Activated CD4-positive, alpha-beta T cell treated with anti-CD3 and anti-CD28 coated beads for 1 hour (primary cell): ENCODE results near the gene TFIP11.

Experiments used
- DNase-seq: peaks from one replicate; pipeline ENCODE4 v3.0.0-alpha.2; 2020

TFIP11 gene

DNA sequence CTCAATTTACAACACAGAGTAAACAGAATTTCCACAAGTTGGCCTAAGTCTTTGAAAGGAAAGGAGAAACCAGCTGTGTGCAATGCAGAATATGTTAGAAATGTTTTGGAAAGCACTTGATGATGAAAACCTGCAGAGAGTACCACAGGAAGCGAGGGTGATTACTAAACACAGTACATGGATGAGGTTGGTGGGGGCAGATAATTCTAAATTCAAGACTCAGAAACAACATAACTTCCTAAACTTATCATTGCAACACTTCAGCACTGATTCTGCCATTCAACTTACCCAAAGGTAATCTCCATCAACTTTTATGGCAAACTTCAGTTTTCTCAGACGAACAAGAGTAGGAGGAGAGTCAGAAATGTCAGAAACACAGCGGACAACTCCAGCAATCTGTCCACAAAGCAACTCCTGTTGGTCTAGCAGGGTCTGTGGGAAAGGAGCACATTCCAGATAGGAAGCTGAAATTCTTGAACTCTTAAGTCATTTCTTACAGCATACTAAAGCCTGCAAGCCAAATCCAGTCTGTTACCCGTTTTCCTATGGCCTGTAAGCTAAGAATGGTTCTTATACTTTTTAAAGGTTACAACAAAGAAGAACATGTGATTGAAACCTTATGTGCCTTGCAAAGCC is 35.5 kb downstream of the TFIP11 start:
- DNase-seq = no peak

DNA sequence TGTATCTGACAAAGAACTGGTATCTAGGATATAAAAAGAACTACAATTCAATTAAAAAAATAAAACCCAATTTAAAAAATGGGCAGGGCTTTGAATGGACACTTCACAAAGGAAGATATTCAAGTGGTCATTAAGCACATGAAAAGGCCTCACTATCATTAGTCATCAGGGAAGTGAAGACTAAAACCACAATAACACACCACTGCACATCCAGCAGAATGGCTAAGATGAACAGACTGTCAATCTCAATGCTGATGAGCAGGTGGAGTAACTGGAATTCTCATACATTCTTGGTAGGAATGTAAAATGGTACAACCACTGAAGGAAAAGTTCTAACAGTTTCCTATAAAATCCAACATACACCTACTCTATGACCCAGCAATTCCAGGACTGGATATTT is 37.6 kb downstream of the TFIP11 start:
- no peak for DNase-seq

DNA sequence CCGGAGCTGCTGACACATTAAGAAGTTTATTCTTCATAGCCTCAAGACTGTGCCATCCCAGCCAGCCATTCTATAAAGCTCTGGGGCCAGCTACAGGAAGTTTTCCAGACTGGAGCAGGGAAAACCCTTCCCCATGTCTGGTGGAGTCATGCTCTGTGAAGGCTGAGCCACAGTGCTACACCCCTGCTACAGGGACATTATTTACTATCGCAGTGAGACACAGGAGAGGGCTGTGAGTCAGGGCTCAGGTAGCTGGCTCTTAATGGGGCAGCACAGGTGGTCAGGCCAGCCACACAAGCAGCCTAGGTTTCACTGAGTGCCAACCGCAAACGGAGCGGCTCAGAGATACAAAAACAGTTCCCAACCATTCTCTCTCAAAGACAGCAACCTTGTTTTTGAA is 40.8 kb downstream of the TFIP11 start:
- DNase-seq = no peak

DNA sequence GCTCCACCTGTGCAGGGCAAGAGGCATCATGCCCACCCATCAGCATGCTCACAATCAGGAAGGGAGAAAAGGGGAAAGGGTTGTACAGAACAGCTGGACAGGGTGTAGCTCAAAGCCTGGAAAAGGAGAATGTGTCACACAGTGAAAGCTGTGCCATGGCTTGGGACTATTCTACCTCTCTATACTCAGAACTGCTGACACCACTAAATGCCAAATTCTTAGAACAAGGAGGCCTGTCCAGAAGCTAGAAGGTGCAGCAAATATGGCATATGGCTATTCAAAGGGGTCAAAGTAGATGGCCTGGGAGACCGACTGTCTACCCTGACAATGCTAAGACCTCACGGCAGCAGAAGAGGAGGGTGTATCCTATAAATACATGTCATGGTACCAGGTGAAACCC is 41.5 kb downstream of the TFIP11 start:
- no peak for DNase-seq

DNA sequence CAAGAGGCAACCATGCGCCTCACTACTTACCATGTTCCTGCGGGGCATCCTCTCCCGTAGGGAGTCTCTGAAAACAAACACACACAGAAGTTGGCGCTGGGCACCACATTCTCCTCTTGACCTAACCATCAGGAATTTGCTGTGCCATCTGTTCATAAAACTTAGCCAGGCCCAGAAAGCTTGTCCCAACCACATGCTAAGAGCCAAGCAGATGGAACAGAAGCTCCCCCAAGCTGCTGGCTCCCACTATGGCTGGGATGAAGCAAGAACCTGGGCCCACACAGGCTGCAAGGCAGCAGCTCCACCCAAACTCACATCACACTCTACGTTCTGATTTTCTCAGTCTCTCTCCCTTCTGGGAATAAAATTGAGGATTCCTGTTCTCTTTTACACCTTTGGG is 46.1 kb downstream of the TFIP11 start:
- DNase-seq = no peak

DNA sequence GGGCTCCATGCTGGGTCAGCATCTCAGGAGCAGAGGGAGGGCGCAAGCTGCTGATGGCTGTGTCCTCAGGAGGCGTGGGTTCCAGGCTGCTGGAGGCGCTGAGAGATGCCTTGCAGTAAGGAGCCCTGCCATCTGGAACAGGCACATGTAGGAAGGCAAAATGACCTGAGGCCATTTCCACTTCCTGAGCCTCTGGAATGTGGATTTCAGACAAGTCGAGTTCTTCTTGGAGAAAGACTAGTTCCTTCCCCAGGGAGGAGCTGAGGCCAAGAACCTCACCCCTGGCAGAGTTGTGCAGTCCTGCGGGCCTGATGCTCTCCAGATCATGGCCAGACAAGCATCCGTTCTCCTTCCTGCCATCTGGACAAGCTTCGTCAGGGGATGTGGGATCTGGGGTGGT is 48.0 kb downstream of the TFIP11 start:
- no peak for DNase-seq

DNA sequence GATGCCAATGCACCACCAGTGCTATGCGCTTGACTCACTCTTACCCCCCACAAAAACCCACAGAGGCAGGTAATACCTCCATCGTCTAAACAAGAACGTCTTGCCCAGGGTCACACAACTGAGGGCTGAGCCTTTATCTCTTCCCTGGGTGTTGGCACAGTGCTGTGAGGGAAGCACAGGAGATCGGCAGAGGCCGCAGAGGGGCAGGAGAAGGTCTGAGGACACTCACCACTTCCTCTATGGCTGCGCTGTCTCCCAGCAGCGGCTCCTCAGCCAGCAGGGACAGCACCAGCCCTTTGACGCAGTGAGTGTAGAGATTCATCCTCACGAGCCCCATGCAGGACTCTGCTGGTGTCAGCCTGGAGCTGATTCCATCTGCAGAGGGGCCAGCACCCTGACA is 48.6 kb downstream of the TFIP11 start:
- DNase-seq = no peak

DNA sequence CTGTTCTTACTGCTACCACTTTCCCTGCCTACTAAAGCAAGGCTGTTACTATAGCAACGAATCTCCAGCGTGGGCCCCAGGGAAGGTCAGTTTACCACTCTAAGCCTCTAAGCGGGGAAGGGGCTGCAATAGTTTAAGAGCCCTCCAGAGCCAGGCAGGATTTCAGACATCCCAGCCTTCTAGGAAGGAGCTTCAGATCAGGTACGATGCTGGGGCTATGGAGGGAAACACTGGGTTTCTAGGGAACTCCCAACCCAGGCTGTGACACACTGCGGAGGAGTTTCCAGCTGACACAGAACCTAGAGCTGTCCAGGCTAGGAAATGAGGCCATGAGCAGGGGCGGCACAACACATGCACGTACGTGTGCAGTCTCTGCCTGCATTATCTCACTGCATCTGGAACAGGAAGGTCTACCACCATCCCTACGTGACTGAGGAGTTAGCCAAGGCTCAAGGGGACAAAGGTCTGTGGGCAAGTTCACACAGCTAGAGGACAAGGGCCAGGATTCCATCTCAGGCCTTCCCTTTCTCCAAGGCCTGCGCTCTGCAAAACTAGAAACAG is 49.1 kb downstream of the TFIP11 start:
- DNase-seq = no peak

DNA sequence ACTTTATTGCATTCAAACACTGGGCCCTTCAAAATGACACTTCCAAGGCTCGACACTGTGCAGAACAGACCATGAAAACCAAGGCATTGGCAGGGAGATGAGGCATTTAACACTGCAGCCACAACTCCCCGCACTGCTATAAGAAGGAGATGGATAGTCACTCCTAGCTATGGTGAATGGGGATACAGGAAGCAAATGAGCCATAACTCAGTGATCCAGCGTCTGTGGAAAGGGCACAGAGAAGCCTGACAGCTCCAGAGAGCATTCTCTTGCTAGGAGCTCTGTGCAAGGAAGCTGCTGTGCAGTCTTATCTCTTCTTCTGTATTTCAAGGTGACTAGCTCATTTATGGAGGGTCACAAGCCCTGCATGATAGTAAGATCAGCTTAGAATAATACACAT is 49.6 kb downstream of the TFIP11 start:
- DNase-seq = no peak

DNA sequence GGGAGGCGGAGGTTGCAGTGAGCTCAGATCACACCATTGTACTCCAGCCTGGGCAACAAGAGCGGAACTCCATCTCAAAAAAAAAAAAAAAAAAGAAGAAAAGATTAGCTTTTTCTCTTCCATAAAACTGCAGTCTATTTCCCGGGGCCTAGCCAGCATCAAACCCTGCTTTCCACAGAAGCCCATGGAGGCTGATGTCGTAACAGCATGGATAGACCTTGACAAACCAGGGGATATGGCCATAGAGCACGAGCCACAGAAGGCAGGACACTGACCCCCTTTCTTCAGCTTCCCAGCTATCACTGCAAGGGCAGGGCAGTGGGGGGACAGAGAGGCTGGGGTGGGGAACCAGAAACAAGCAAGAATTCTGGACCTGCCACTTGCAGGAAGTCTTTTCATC is 50.2 kb downstream of the TFIP11 start:
- no peak for DNase-seq

DNA sequence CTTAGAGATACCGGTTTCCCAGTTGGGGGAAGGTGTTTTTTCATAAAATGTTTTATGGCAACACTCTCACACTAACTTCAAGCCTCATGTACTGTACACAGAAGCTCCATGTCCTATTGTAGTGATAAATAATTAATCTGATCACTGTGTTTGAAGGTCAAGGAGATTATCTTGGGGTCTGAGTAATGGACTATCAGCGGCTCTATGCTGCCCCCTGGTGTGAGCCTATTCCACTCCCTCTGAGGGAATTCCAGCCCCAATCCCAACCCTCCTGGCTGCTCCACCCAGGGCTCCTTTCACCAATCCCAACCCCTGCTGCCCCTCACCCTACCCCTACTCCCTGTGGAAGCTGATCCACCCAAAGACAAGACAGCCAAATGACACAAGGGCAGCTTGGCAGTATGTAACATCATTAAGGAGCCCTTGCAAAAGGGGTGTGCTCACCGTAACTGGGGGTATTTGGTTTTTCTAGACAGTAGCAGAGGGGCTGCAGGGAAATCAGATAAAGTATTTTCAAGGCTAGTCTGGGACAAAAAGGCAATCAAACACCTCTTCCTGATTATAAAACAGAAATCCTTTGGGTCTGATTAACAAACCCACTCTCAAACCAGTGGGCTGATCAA is 51.0 kb downstream of the TFIP11 start:
- DNase-seq = no peak

DNA sequence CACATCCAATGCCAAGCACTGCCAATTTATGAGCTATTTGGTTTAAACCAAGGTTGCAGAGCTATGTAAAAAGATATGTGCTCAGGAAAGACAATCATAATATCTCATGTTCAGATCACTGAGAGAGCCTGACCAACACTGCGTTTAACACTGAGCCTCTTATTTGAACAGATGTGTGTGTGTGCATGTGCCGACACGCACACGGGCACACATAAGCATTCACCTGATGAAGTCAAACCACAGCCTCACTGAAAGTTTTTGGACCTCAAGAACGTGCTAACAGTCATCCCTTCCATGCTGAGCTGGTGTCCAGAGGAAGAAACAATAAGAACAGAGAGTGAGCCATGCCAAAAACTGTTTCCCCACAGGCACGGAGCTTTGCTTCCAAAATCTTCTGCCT is 52.1 kb downstream of the TFIP11 start:
- no peak for DNase-seq

DNA sequence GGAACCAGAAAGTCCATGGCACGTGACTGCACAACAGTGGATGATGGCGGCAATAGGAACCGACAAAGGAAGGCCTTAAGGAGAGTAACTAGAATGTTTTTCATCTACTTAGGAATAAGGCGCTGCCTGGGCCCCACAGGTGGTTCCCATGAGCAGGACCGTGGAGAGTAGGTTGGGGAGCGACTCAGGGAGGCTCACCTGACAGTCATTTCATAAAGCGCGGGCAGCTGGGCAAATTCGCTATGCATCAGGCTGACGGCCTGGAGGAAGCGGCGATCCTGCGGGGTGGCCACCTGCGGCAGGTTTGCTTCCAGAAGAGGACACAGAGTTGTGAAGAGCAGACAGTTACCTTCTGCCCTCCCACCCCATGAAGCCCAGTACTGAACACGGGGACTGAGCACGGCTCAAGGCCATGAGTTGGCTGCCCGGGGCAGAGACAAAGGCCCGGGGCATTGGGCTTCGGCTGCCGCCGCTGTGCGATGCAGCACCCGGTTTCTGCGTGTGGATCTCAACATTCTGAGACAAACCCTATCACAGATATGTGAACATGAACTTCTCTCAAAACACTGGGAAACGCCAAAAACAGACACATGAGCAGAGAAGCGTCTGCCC is 54.5 kb downstream of the TFIP11 start:
- no peak for DNase-seq

DNA sequence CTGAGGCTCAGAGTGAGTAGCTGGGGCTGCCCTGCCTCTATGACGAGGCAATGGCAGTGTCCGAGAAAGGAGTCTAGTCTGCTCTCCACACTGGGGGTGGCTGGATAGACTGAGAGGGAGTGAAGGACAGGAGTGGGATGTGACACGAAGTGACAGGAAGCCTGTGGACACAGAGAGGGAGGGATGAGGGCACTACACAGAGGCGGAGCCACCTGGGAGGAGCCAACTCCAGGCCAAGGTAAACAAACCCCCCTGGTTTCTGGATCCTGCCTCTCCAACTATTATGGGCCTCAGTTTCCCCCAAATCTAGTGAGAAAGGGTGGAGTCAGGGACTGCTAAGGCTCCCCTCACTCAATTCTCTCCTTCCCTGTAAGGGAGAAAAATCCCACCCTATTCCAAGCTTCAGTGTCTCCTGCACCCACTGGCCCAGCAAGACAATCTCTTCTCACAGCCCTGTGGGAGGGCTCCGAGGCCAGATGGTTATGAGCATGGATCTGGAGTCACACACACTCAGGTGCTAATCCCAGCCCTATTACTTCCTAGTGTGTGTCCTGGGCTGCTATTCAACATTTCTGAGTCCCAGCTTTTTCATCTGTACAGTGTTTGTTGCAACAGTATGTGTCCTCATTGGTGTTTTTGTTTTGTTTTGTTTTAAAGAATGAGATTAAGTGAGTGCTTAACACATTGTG is 58.3 kb downstream of the TFIP11 start:
- no peak for DNase-seq

DNA sequence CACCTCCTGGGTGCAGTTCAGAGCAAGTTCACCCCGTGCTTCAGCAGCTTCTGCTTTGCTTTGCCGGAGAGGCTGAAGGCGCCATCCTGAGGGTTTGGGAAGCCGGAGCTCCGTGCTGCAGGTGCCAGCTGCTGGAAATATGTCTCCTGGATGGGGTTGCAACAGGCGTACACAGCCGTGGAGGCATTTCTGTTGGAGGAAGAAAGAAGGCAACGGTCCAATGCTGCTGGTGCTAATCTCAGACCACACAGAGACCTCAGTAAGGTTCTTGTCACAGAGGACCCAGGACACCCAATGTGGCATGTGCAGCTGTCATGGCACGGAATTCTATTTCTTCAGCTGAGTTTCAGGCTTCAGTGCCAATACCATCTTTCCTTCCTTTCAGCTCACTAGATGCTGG is 59.1 kb downstream of the TFIP11 start:
- DNase-seq = no peak

DNA sequence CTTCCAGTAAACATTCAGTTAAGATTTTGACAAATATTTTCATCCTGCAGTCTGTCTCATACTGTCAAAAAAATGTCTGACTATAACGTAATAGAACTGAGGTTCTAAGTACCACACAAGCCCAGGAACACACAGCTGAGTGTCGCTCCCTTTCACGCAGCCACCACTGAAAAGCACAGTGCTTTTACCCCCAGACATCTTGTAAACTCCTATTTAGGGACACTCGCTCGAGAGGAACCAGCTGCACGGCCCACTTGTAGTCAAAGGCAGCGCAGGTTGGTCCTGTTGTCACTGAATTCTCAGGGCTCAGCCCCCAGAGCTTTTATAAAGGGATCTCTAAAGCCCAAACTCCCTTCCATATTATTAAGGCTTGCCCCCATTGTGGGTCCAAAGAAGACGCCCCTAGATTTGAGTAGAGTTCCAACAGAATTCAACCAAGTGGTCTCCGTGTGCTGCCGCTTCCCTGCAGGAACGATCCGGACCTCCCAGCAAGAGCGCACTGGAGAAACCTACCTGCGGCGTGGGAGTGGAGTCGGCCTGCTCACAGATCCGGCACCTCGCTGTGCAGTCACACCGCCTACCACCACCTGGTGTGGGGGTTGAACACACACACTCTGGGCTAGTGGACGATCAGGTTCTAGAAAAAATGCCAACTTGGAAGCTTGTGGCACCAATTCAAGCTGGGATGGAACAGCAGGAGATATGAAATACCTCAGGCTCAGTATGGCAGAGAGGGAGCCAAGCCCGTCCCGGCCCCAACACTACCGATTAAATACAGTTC is 59.8 kb downstream of the TFIP11 start:
- no peak for DNase-seq

DNA sequence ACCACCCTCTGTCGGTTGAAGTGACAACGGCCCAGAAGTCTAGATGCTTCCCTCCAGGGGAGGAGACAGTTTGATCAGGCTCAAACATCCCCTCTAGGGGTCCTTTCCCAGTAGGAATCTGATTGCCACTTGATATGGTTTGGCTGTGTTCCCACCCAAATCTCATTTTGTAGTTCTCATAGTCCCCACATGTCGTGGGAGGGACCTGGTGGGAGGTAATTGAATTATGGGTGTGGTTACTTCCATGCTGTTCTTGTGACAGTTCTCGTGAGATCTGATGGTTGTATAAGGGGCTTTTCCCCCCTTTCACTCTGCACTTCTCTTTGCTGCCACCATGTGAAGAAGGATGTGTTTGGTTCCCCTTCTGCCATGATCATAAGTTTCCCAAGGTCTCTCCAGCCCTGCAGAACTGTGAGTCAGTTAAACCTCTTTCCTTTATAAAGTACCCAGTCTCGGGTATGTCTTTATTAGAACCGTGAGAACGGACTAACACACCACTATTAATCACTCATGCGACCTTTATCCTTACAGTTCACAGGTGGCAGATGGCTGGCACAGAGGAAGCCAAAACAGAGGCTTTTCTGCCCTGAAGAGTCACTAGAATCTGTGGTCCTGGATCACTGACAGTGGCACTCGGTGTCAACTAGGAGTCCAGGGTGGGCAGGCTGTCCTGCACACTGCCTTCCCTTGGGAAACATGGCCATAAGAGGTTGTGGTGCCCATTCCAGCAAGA is 61.7 kb downstream of the TFIP11 start:
- no peak for DNase-seq

DNA sequence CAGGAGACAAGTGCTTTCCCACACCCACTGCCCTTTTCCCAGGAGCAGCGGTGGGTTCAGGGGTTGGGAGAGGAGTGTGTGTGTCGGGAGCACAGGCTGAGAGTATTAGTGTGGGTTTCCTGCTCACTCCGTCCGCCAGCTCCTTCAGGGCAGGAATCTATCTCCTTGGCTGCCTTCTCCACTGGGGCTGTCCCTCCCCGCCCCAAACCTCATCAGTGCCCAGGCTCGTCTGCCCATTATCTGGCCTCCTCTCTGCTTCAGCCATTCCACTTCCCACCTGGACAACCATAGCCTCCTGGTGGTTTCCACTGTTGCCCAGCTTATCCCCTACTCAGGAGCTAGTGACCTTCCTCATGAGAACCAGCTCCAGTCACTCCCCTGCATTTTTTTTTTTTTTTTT is 63.3 kb downstream of the TFIP11 start:
- DNase-seq = no peak

DNA sequence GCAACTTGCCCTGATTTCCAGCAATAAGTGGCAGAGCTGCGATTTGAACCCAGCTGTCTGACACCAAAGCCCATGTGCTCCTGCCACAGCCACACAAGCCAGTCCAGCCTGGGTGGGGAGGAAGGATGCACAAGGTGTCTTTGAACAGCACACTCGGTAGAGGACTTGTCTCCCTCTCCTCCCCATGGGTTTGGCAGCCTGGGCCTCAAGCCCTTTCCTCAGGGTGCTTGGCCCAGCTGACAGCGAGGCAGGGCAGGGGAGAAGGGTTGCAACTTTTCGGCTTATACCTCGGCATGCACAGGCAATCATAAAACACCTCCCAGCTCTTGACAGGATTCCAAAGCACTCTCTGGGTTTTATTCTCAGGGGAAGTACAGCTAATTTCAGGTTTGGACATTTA is 63.9 kb downstream of the TFIP11 start:
- no peak for DNase-seq

DNA sequence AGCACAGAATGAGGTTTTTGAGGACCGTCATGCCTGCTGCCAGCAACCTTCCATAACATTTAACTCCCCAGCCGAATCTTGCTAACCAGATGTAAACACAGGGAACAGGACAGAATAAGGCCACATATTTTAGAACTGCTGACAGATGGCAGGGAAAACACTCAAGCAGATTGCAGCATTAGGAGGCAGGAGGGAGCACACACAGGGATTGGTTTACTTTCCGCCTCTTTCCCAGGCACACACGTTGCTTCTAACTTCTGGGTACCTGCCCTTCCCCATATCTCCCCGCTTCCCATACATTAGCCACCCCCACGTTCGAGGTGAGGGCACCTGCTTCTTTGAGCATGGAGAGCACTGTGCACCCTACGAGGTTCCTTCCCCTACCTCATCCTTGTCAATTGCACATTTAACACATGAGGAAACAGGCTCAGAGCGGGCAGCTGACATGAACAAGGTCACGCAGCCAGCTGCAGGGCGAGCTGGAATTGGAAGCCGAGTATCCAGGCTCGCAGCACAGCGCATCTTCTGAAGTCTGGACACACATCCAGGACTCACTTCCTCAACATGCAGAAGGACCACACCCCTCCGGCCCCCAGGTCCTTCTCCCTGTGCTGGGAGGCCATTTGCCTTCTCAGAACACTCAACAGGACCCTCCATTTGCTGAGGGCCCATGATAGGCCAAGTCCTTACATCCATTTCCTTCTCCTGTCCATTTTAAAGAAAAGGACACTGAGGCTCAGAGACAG is 64.5 kb downstream of the TFIP11 start:
- no peak for DNase-seq

DNA sequence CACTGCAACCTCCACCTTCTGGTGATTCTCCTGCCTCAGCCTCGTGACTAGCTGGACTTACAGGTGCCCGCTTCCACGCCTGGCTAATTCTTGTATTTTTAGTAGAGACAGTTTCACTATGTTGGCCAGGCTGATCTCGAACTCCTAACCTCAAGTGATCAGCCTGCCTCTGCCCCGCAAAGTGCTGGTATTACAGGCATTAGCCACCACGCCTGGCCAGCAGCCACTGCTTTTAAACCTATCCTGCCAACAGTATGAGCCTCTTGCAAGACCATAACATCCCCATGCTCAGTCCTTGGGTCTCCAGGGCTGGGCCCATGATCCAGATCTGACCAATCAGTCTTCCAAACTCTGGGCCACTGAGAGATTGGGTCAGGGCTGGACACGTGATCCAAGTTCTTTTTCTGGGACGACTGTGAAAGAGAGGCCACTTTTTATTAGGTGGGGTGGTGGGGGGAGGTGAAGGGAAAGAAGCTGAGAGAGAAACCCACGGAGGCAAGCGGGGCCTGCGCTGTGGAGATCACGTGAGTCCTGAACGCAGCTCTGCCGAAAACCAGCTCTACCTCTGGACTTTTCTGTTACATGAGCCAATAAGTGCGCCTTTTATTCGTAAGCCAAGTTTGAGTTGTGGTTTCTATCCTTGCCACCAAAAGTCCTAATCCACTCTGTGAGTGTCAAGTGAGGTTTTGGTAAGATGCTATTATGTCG is 65.3 kb downstream of the TFIP11 start:
- DNase-seq = no peak
